Measurements from ENCODE around the gene PHLPP1. TPM values are rescaled to one million over a fixed set of nuclear protein-coding genes. Genes with fewer than 3 reads are reported as not detected.
A peak's percentile ranks its signal among the peaks of the same experiment; 100 is the strongest.

Gene PHLPP1
- total and polyA plus RNA-seq, 12 donors = 13.8 to 61.6 (median 37.8) TPM

- intact Hi-C loops (cut with DNase I) = loop anchor here in 1 of 2 donors (10.0 kb wide), 1 partner anchor 423 kb away; the partner anchor contains the start of gene VPS4B
- peak in 1 of 7 donors; percentile 45 for DNase-seq
- 92 to 100% (median 98%) methylated on average over 5 of the region's 5 CpGs for WGBS, 4 donors
Observed at GRCh38 chr18:63001861-63002260, 286.5 kb downstream of the PHLPP1 start.

GRCh38 chr18:63002305-63002704, 287.0 kb downstream of the PHLPP1 start:
- DNase-seq = no peak
- H3K9me3 ChIP-seq (replicated peaks in 1 of 3) = no peaks in the 10 kb centered on the region
- no peaks in the 10 kb centered on the region for H3K36me3 ChIP-seq (replicated peaks in 1 of 2)
- H3K27ac ChIP-seq = no peak overlapping the region
- no peaks in the 10 kb centered on the region for H3K27me3 ChIP-seq
- intact Hi-C loops (cut with DNase I) = loop anchor here in 1 of 2 donors (10.0 kb wide), 1 partner anchor 422 kb away; the partner anchor contains the start of gene VPS4B
- no peak for TF ChIP-seq POLR2A (IDR thresholded peaks at IDR 0.05)
- no peak for TF ChIP-seq CTCF (IDR thresholded peaks at IDR 0.05)
- no peak overlapping the region for H3K4me3 ChIP-seq
- WGBS, 4 donors = 93 to 97% (median 95%) methylated on average over 6 of the region's 6 CpGs
- peaks cover 11 to 12% of the 10 kb centered on the region in 2 donors for H3K4me1 ChIP-seq (replicated peaks in 1 of 2)

More at GRCh38 chr18:63001861-63002260, 286.5 kb downstream of the PHLPP1 start:
- Histone ChIP-seq H3K4me1 (replicated peaks in 1 of 2) (peaks cover 11 to 12% of the 10 kb centered on the region in 2 donors), H3K9me3 (replicated peaks in 1 of 3) (no peaks in the 10 kb centered on the region), H3K4me3 (no peak overlapping the region), H3K27me3 (no peaks in the 10 kb centered on the region), H3K27ac (no peak overlapping the region), H3K36me3 (replicated peaks in 1 of 2) (no peaks in the 10 kb centered on the region)
- no peak for TF ChIP-seq POLR2A (IDR thresholded peaks at IDR 0.05)
- TF ChIP-seq CTCF (IDR thresholded peaks at IDR 0.05) = no peak

GRCh38 chr18:63002803-63003445, 287.6 kb downstream of the PHLPP1 start:
- Histone ChIP-seq H3K4me1 (replicated peaks in 1 of 2) (peaks cover 11 to 12% of the 10 kb centered on the region in 2 donors), H3K27ac (no peak overlapping the region), H3K9me3 (replicated peaks in 1 of 3) (no peaks in the 10 kb centered on the region), H3K27me3 (no peaks in the 10 kb centered on the region), H3K4me3 (no peak overlapping the region), H3K36me3 (replicated peaks in 1 of 2) (no peaks in the 10 kb centered on the region)
- 85 to 92% (median 87%) methylated on average over 9 of the region's 9 CpGs for WGBS, 4 donors
- DNase-seq = no peak
- TF ChIP-seq CTCF (IDR thresholded peaks at IDR 0.05) = no peak
- TF ChIP-seq POLR2A (IDR thresholded peaks at IDR 0.05) = no peak
- intact Hi-C loops (cut with DNase I) = loop anchor here in 1 of 2 donors (10.0 kb wide), 1 partner anchor 422 kb away; the partner anchor contains the start of gene VPS4B

GRCh38 chr18:63003899-63004298, 288.6 kb downstream of the PHLPP1 start:
- Histone ChIP-seq H3K4me1 (replicated peaks in 1 of 2) (peaks cover 10 to 11% of the 10 kb centered on the region in 2 donors), H3K36me3 (replicated peaks in 1 of 2) (no peaks in the 10 kb centered on the region), H3K27ac (no peak overlapping the region), H3K27me3 (no peaks in the 10 kb centered on the region), H3K9me3 (replicated peaks in 1 of 3) (no peaks in the 10 kb centered on the region), H3K4me3 (no peak overlapping the region)
- TF ChIP-seq POLR2A (IDR thresholded peaks at IDR 0.05) = no peak
- no peak for TF ChIP-seq CTCF (IDR thresholded peaks at IDR 0.05)
- no peak for DNase-seq
- WGBS, 4 donors = 90 to 99% (median 95%) methylated on average over 2 to 5 of the region's 5 CpGs
- intact Hi-C loops (cut with DNase I) = loop anchor here in 1 of 2 donors (10.0 kb wide), 1 partner anchor 421 kb away; the partner anchor contains the start of gene VPS4B
